Measurements from ENCODE around the gene JARID2.

GRCh38 chr6:15453622-15454021, 207.8 kb downstream of the JARID2 start:
- TF ChIP-seq CTCF (IDR thresholded peaks at IDR 0.05): no peak
- TF ChIP-seq POLR2A (IDR thresholded peaks at IDR 0.05): no peak

Data from testis (tissue), 2 donors.